ENCODE measurements around the gene SECISBP2.

DNA sequence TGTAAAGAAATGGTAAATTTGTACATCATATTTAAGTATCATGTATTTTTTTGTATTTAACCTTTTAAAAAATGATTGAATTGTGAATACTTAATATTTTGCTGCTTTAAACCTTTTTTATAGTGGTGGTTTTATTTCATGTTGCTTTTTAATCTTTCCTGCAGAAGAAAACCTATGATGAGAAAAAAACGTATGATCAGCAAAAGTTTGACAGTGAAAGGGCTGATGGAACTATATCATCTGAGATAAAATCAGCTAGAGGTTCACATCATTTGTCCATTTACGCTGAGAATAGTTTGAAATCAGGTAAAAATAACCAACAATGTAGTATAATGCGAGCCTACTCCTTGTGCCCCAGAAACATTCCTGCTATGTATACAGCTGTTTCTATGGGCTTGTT, 7.4 kb downstream of the SECISBP2 start:
- TF ChIP-seq CTCF (optimal IDR thresholded peaks at IDR 0.05 in 1 of 3, IDR thresholded peaks at IDR 0.05 in 1 of 3, conservative IDR thresholded peaks at IDR 0.05 in 1 of 3; ENCODE audit: extremely low read depth in 1 of 3, insufficient read depth in 2 of 3, low read length in 3 of 3) (no peak), EZH2 (IDR thresholded peaks at IDR 0.05; ENCODE audit: low read length) (no peak)
